ENCODE results near the gene RAPGEF5.

DNA sequence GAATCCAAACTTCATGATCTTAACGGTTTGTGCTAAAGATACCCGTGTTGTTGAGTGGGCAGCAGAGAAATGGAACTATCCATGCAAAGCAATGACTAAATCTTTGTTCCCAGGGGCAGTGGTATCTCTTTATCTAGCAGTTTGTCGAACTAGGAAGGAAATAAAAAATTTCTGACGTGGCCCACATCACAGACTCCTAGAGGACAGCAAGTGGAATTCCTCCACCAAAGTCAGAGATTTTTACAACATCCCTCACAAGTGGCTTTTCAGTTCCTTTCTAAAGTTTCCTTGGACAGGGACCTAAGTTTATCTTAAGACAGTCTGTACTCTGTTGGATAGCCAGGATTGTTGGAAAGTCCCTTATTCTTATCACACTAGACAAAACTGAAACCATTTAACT lies 136.0 kb downstream of the RAPGEF5 start:
- TF ChIP-seq SIN3A (IDR thresholded peaks at IDR 0.05; ENCODE audit: borderline replicate concordance, low read depth, low read length), result no peak
- TF ChIP-seq TAF1 (IDR thresholded peaks at IDR 0.05; ENCODE audit: borderline replicate concordance, low read depth, low read length), result no peak
- TF ChIP-seq JUND (IDR thresholded peaks at IDR 0.05), result no peak
- no peak for TF ChIP-seq EP300 (IDR thresholded peaks at IDR 0.05; ENCODE audit: borderline replicate concordance in 1 of 2, low read depth in 1 of 2, low read length in 1 of 2)
- TF ChIP-seq, protein P1, sequence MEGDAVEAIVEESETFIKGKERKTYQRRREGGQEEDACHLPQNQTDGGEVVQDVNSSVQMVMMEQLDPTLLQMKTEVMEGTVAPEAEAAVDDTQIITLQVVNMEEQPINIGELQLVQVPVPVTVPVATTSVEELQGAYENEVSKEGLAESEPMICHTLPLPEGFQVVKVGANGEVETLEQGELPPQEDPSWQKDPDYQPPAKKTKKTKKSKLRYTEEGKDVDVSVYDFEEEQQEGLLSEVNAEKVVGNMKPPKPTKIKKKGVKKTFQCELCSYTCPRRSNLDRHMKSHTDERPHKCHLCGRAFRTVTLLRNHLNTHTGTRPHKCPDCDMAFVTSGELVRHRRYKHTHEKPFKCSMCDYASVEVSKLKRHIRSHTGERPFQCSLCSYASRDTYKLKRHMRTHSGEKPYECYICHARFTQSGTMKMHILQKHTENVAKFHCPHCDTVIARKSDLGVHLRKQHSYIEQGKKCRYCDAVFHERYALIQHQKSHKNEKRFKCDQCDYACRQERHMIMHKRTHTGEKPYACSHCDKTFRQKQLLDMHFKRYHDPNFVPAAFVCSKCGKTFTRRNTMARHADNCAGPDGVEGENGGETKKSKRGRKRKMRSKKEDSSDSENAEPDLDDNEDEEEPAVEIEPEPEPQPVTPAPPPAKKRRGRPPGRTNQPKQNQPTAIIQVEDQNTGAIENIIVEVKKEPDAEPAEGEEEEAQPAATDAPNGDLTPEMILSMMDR (IDR thresholded peaks at IDR 0.05), result no peak
- no peak for TF ChIP-seq NFIC (IDR thresholded peaks at IDR 0.05; ENCODE audit: borderline replicate concordance)
- TF ChIP-seq TCF12 (IDR thresholded peaks at IDR 0.05), result no peak
- no peak for TF ChIP-seq POLR2AphosphoS5 (IDR thresholded peaks at IDR 0.05; ENCODE audit: low read depth, low read length)
- TF ChIP-seq, protein P2, sequence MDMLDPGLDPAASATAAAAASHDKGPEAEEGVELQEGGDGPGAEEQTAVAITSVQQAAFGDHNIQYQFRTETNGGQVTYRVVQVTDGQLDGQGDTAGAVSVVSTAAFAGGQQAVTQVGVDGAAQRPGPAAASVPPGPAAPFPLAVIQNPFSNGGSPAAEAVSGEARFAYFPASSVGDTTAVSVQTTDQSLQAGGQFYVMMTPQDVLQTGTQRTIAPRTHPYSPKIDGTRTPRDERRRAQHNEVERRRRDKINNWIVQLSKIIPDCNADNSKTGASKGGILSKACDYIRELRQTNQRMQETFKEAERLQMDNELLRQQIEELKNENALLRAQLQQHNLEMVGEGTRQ (IDR thresholded peaks at IDR 0.05; ENCODE audit: borderline replicate concordance, low read depth, low read length), result no peak
- TF ChIP-seq TEAD4 (IDR thresholded peaks at IDR 0.05; ENCODE audit: borderline replicate concordance, insufficient read depth), result no peak
- TF ChIP-seq REST (IDR thresholded peaks at IDR 0.05; ENCODE audit: low read depth, low read length), result no peak
- TF ChIP-seq RAD21 (IDR thresholded peaks at IDR 0.05; ENCODE audit: low read length), result no peak
- TF ChIP-seq MXI1 (IDR thresholded peaks at IDR 0.05; ENCODE audit: low read depth, low read length), result no peak
- no peak for TF ChIP-seq PBX3 (IDR thresholded peaks at IDR 0.05)
